Upper lobe of left lung (tissue), 4 donors: Measurements from ENCODE around the gene ANKRD28.

Source experiments
- CTCF ChIP-seq, 6 experiments: fragments of 450-650 bp in 4 of 6; fragments of 200-600 bp in 2 of 6; sonication (generic) in 2 of 6; IDR thresholded peaks; one replicate each; pipeline ENCODE4 v1.5.1; 2016 to 2019; ENCODE audit warnings: antibody characterized with exemption in 6 of 6
- POLR2A ChIP-seq, 4 donors: fragments of 450-650 bp; IDR thresholded peaks; one replicate each; pipeline ENCODE4 v1.5.1; 2016 to 2017; ENCODE audit warnings: antibody characterized with exemption in 4 of 4, mild to moderate bottlenecking in 2 of 4
- POLR2AphosphoS5 ChIP-seq, 2 donors: sonication (generic); formaldehyde crosslinking; IDR thresholded peaks; one replicate each; pipeline ENCODE4 v1.5.1; 2017; ENCODE audit warnings: antibody characterized with exemption in 2 of 2

- TF ChIP-seq CTCF (IDR thresholded peaks at IDR 0.05): no peak
- no peak for TF ChIP-seq POLR2AphosphoS5 (IDR thresholded peaks at IDR 0.05)
- TF ChIP-seq POLR2A (IDR thresholded peaks at IDR 0.05): no peak
These were observed 121.5 kb downstream of the ANKRD28 start for GRCh38 chr3:15676259-15676658.
